ENCODE data around the gene HOXD10.

HOXD10 gene

GRCh38 chr2:176081837-176082524, 34.6 kb upstream of the HOXD10 start:
- in situ Hi-C loops (cut with MboI; ENCODE audit: low sequenced_read_pairs): loop anchor here (25.0 kb wide), 2 partner anchors 395 to 720 kb away; no protein-coding TSS in a partner anchor

DNA sequence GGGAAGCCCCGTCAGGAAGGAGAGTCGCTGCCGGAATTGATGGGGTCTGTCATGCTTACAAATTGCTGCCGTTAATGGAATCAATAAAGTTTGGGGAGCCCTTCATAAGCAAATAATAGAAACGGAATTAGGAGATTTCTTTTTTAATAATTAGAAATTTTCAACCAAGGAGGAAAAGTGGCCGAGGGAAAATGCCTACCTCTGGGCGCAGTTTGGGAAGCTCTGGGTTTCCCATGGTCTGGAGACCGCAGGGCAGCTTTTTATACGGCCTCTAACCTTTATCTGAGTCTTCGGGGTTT, 34.1 kb upstream of the HOXD10 start:
- in situ Hi-C loops (cut with MboI; ENCODE audit: low sequenced_read_pairs): loop anchor here (25.0 kb wide), 2 partner anchors 395 to 720 kb away; no protein-coding TSS in a partner anchor

GRCh38 chr2:176082824-176083751, 33.5 kb upstream of the HOXD10 start:
- in situ Hi-C loops (cut with MboI; ENCODE audit: low sequenced_read_pairs): loop anchor here (25.0 kb wide), 2 partner anchors 396 to 721 kb away; no protein-coding TSS in a partner anchor

DNA sequence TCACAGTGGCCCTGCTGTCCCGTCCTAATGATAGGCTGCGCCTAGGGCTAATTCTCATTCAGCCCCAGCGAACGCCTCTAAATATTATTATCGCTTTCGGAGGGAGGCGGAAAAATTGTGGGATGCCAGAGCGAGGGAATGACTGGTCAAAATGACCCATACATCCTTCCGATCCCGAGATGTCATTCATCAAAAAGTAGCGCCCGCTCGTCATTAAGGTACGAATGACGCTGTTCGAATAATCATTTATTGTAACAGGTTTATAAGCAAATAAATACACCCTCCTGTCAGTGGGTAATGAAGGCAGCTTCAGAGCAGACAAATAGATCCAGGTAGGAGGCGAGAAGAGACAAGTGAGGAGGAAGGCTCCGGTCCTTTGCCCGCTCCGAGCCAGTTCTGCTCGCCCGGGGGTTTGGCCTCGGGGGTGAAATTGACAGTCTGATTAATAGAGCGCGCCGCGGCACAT, 32.7 kb upstream of the HOXD10 start, which contains the start of gene EVX2:
EVX2 (minus strand) TSS at position 167 of the 466 bp plus-strand sequence. CDS start 186 bp downstream, outside the sequence.
- in situ Hi-C loops (cut with MboI; ENCODE audit: low sequenced_read_pairs): loop anchor here (25.0 kb wide), 2 partner anchors 397 to 722 kb away; no protein-coding TSS in a partner anchor

DNA sequence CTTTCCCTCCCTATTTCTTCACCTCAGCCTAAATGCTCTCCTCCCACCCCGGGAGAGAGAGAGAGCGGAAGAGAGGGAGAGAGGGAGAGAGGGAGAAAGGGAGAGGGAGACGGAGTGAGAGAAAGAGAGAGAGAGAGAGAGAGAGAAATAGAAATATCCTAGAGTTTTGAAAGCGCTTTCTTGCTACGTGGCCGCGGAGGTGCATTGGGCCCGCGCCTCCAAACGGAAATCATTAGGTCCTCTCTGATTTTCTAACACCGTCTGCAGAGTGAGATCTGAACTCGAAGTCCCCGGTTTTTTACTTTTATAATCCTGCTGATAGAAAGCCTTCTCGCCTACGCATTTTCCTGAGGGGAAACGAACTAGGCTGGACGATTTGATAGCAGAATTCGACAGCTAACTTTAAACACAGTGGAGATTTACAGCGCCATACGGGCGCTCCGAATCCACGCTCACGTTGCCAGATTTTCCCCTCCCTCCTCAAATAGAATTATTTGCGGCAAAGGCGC, 31.9 kb upstream of the HOXD10 start:
- in situ Hi-C loops (cut with MboI; ENCODE audit: low sequenced_read_pairs): loop anchor here (25.0 kb wide), 2 partner anchors 397 to 722 kb away; no protein-coding TSS in a partner anchor

DNA sequence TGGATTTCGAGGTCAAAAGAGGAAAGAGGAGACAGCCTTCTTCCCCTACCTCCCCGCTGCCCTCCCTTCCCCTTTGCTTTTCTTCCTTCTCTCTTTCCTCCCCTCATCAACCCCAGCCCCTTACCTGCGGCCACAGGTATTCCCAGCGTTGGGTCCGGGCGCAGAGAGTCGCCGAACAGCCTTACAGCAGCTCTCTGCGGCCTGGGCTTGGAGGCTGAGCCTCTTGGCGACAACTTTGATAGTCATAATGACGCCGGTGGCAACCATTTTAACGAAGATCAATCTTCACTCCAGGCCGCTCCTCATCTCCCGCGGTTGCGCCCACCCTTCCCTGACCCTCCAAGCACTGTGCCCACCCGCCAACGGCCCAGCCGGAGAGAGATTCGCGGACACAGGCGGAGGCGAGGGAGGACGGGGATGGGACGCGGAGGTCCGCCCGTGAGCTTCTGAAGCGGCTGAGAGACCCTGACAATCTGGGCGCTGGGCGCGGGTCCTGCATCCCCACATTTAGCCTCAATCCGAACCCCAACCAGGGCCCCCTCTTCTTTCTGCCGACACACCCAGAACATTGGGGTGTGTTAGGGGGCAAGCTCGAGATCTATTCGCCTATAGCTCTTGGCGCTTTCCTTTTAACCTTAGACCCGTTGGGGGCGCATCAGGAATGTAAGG, 31.3 kb upstream of the HOXD10 start:
- in situ Hi-C loops (cut with MboI; ENCODE audit: low sequenced_read_pairs): loop anchor here (25.0 kb wide), 2 partner anchors 398 to 723 kb away; no protein-coding TSS in a partner anchor

DNA sequence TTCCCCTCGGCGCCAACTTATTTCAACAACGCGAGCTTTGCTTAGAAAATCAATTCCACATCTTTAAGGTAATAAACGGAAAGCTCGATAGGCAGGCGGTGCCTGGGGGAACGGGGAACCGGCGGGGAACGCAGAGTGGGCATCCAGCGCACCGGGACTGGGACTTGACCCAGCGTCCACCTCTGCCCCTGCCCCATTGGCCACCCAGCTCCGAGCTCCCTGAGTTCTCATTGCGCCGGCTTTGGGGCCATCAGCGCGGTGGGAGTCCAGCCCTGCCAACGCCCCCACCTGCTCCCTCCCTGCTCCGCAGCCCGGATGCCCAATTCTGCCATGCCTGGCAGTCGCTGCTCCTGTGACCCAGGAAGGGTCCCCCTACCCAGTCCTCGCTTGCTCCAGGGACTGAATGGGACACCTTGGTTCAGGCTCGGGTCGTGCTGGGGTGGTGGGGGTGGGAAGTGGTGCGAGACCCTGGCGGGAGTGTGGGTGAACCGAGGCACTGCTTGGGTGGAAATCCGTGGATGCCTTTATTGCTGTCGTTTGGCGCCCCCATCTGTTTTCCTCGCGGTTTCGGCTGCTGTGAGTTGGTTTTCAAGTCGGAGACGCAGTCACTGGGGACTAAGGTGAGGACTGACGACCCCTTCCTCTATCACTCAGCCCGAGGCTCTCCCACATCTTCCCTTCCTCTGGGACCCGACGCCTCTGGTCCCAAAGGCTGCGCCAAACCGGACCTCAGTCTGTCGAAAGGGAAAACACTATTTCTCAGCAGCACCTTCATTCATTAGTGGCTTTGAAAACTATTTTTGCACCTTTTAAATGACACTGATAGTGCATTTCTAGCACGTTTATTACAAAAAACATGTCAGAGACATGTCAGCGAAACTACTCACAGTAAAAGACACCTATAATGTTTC, 30.5 kb upstream of the HOXD10 start:
- in situ Hi-C loops (cut with MboI; ENCODE audit: low sequenced_read_pairs): loop anchor here (25.0 kb wide), 2 partner anchors 399 to 724 kb away; no protein-coding TSS in a partner anchor

DNA sequence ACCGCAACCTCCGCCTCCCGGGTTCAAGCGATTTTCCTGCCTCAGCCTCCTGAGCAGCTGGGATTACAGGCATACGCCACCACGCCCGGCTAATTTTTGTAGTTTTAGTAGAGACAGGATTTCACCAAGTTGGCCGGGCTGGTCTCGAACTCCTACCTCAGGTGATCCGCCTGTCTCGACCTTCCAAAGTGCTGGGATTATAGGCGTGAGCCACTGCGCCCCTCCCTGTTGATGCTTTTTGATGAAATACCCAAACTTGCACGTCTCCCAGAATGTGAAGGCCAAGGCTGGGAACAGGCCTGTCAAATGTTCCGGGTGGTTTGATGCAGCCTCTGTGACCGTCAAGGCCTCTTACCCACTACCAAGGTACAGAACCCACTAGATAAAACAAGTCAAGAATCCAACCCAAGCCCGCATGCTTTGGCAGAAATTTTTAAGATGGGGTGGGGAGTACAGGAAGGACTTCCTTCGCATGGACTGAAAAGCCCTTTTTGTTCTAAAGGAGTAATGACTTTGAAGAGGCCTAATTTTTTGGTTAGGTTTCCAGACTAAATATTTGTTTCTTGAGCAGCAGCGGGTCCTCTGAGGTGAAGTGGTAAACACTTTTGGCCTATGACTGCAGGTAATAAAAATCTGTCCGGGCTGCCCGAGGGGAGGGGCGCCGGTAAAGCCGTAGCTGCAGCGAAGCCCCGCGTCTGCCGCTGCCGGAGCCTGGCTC, 29.1 kb upstream of the HOXD10 start:
- in situ Hi-C loops (cut with MboI; ENCODE audit: low sequenced_read_pairs): loop anchor here (25.0 kb wide), 2 partner anchors 400 to 725 kb away; no protein-coding TSS in a partner anchor

DNA sequence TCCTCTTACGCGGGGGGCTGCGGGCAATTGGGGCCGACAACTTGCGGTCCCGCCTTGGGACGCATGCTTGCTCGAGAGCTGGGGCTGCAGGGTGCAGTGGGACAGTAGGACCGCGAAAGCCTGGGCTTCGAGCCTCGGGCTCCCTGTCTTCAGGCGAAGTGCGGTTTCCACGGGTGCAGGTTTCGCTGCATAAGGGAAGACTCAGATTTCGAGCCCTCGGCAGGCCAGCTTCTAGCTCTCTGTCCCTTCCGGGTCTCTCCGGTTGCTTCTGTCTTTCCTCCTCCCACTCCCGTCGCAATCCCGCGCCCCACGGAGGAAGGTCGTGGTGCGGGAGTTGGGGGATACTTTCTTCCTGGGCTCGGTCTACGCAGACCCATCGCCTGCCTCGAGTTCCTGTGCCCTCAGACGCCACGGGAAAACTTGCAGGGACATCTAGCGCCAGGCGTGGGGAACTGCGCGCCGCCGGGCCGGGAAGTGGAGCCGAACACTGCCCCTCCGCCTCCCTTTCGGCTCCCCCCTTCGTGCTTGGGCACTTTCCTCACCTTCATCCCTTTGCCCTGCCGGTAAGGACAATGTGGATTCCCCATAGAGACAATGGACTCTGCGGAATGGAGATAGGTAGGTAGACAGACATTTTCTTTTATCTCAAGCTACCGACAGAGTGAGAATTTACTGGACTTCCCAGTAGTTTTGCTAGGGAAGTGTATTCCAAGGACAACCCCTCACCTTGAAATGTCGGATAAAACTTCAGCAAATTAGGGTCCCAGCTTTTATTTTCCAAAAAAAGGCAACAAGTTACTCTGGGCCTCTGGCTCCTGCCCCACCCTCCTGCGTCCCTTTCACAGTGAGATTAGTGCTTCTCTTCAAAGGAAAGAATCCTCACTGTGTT, 28.3 kb upstream of the HOXD10 start:
- in situ Hi-C loops (cut with MboI; ENCODE audit: low sequenced_read_pairs): loop anchor here (25.0 kb wide), 2 partner anchors 401 to 726 kb away; no protein-coding TSS in a partner anchor

GRCh38 chr2:176088937-176089842, 27.4 kb upstream of the HOXD10 start:
- in situ Hi-C loops (cut with MboI; ENCODE audit: low sequenced_read_pairs): loop anchor here (25.0 kb wide), 2 partner anchors 402 to 727 kb away; no protein-coding TSS in a partner anchor

DNA sequence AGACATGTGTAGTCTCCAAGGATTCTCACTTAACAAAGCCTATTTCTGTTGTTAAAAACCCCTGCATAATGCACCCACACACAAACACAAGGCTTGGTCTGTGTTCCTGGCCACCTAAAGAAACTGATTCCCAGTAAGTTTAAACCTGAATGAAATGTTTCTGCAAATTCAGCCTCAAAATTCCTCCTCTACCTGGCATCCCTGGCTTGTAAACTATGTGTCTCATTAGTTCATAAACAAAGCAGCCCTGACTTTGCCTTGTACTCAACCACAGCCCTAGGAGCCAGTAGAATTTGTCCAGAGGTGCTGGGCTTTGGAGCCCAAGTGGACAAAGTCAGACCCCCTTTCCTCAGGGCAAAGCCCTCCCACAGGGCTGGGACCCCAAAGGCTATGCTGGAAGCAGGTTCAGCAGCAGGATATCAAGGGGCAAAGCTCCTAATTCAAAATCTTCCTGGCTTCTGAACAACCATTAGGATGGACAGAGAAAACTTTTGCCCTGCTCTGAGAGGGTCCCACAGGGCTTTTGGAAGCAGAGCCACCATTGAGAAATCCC, 26.7 kb upstream of the HOXD10 start:
- in situ Hi-C loops (cut with MboI; ENCODE audit: low sequenced_read_pairs): loop anchor here (25.0 kb wide), 2 partner anchors 403 to 728 kb away; no protein-coding TSS in a partner anchor

DNA sequence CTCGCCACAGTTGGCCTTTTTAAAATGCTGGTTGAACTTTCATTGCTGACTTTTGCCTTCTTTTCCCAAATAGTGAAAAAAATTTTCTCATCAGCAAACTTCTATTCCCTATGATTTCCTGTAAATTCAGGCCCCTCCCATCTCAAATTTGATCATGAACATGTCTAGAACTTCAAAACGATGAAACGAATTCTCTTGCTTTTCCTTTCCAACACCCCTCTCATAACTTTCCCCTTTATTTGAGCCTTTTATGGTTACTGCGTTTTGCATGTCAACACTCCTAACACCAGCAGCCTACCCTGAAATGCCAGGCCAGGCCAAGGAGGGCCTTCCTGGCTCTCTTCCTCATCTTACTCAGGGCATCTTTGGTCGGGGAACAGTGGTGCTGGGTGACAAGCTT, 25.7 kb upstream of the HOXD10 start:
- in situ Hi-C loops (cut with MboI; ENCODE audit: low sequenced_read_pairs): loop anchor here (25.0 kb wide), 2 partner anchors 404 to 729 kb away; no protein-coding TSS in a partner anchor

- in situ Hi-C loops (cut with MboI; ENCODE audit: low sequenced_read_pairs): loop anchor here (25.0 kb wide), 2 partner anchors 404 to 729 kb away; no protein-coding TSS in a partner anchor
Observed at GRCh38 chr2:176091329-176092258, 25.0 kb upstream of the HOXD10 start.

- in situ Hi-C loops (cut with MboI; ENCODE audit: low sequenced_read_pairs): loop anchor here (25.0 kb wide), 2 partner anchors 405 to 730 kb away; no protein-coding TSS in a partner anchor
Observed at GRCh38 chr2:176092270-176093144, 24.1 kb upstream of the HOXD10 start, which contains the start of gene HOXD13. TSS of gene HOXD13 (plus strand) at chr2:176092721. CDS start at chr2:176092891, 170 bp downstream.

Data from HL-60/S4 treated with retinoic acid at 250 ng/mL for 4 days and 3 days (cell line).